ENCODE results near the gene KTN1. TPM values are rescaled to one million over a fixed set of nuclear protein-coding genes. Genes with fewer than 3 reads are reported as not detected.
A peak's percentile ranks its signal among the peaks of the same experiment; 100 is the strongest.

KTN1 gene
- total RNA-seq, 1 experiment from 2014 or later, result 180 TPM

GRCh38 chr14:55706365-55706684 is 126.3 kb downstream of the KTN1 start:
- intact Hi-C loops (cut with micrococcal nuclease), result loop anchor here (10.0 kb wide), 1 partner anchor 538 kb away; no protein-coding TSS in a partner anchor
- no TSS peak for BruUV-seq (replicated peaks)
- no peak for DNase-seq (ENCODE audit: unreplicated experiment)
- Mint-ChIP-seq H3K36me3 (ENCODE audit: insufficient read depth, unreplicated experiment) (no peaks in the 10 kb centered on the region), H3K27ac (ENCODE audit: low read depth, unreplicated experiment) (no peak overlapping the region), H3K9me3 (ENCODE audit: unreplicated experiment) (no peaks in the 10 kb centered on the region), H3K4me1 (ENCODE audit: insufficient read depth, unreplicated experiment) (peaks cover 25% of the 10 kb centered on the region), H3K27me3 (ENCODE audit: insufficient read depth, unreplicated experiment) (no peaks in the 10 kb centered on the region), H3K4me3 (ENCODE audit: unreplicated experiment) (no peak overlapping the region)
- no peak for TF ChIP-seq CTCF (IDR thresholded peaks at IDR 0.05; ENCODE audit: unreplicated experiment)
- POLR2A ChIA-PET, result interaction anchor here (0.6 to 1.4 kb wide), 10 partner anchors 74 to 778 kb away, joined by 3 to 4 read pairs (median 3); partner anchors contain the start of gene PELI2
- CTCF ChIA-PET, result interaction anchor here (0.6 to 5.2 kb wide), 19 partner anchors 9 to 781 kb away, joined by 3 to 38 read pairs (median 4); no protein-coding TSS in a partner anchor

- DNase-seq (ENCODE audit: unreplicated experiment), result no peak
- intact Hi-C loops (cut with micrococcal nuclease), result loop anchor here (1.0 to 10.0 kb wide), 4 partner anchors 538 to 767 kb away; no protein-coding TSS in a partner anchor
- H3K4me1 Mint-ChIP-seq (ENCODE audit: insufficient read depth, unreplicated experiment), result peaks cover 25% of the 10 kb centered on the region
- BruUV-seq (replicated peaks), result no TSS peak
- no peak overlapping the region for H3K27ac Mint-ChIP-seq (ENCODE audit: low read depth, unreplicated experiment)
- ChIA-PET POLR2A (interaction anchor here (0.7 to 1.0 kb wide), 5 partner anchors 74 to 767 kb away, joined by 3 read pairs; no protein-coding TSS in a partner anchor), CTCF (interaction anchor here (0.6 to 5.2 kb wide), 15 partner anchors 9 to 777 kb away, joined by 3 to 38 read pairs (median 4); no protein-coding TSS in a partner anchor)
- H3K4me3 Mint-ChIP-seq (ENCODE audit: unreplicated experiment), result no peak overlapping the region
- no peak for TF ChIP-seq CTCF (IDR thresholded peaks at IDR 0.05; ENCODE audit: unreplicated experiment)
- no peaks in the 10 kb centered on the region for H3K27me3 Mint-ChIP-seq (ENCODE audit: insufficient read depth, unreplicated experiment)
- no peaks in the 10 kb centered on the region for H3K9me3 Mint-ChIP-seq (ENCODE audit: unreplicated experiment)
- no peaks in the 10 kb centered on the region for H3K36me3 Mint-ChIP-seq (ENCODE audit: insufficient read depth, unreplicated experiment)
Observed at GRCh38 chr14:55706893-55707292, 126.9 kb downstream of the KTN1 start.

- TF ChIP-seq CTCF (IDR thresholded peaks at IDR 0.05; ENCODE audit: unreplicated experiment), result peak; percentile 58
- H3K9me3 Mint-ChIP-seq (ENCODE audit: unreplicated experiment), result no peaks in the 10 kb centered on the region
- H3K4me3 Mint-ChIP-seq (ENCODE audit: unreplicated experiment), result no peak overlapping the region
- ChIA-PET POLR2A (interaction anchor here (0.8 to 1.0 kb wide), 2 partner anchors 181 to 767 kb away, joined by 3 read pairs; no protein-coding TSS in a partner anchor), CTCF (interaction anchor here (0.6 to 5.2 kb wide), 9 partner anchors 25 to 777 kb away, joined by 3 to 38 read pairs (median 4); no protein-coding TSS in a partner anchor)
- intact Hi-C loops (cut with micrococcal nuclease), result loop anchor here (1.0 to 10.0 kb wide), 4 partner anchors 537 to 767 kb away; no protein-coding TSS in a partner anchor
- no peaks in the 10 kb centered on the region for H3K36me3 Mint-ChIP-seq (ENCODE audit: insufficient read depth, unreplicated experiment)
- BruUV-seq (replicated peaks), result no TSS peak
- H3K27ac Mint-ChIP-seq (ENCODE audit: low read depth, unreplicated experiment), result no peak overlapping the region
- peaks cover 25% of the 10 kb centered on the region for H3K4me1 Mint-ChIP-seq (ENCODE audit: insufficient read depth, unreplicated experiment)
- no peaks in the 10 kb centered on the region for H3K27me3 Mint-ChIP-seq (ENCODE audit: insufficient read depth, unreplicated experiment)
- DNase-seq (ENCODE audit: unreplicated experiment), result peak; percentile 50
Observed at GRCh38 chr14:55707365-55707804, 127.4 kb downstream of the KTN1 start.

GRCh38 chr14:55710506-55711041 is 130.6 kb downstream of the KTN1 start:
- no peak overlapping the region for H3K4me3 Mint-ChIP-seq (ENCODE audit: unreplicated experiment)
- ChIA-PET POLR2A (interaction anchor here (0.6 kb wide), 1 partner anchor 293 kb away, joined by 3 read pairs; no protein-coding TSS in a partner anchor), CTCF (interaction anchor here (1.0 to 1.6 kb wide), 3 partner anchors 65 to 764 kb away, joined by 3 to 5 read pairs (median 4); no protein-coding TSS in a partner anchor)
- TF ChIP-seq CTCF (IDR thresholded peaks at IDR 0.05; ENCODE audit: unreplicated experiment), result no peak
- no peak overlapping the region for H3K27ac Mint-ChIP-seq (ENCODE audit: low read depth, unreplicated experiment)
- DNase-seq (ENCODE audit: unreplicated experiment), result no peak
- H3K27me3 Mint-ChIP-seq (ENCODE audit: insufficient read depth, unreplicated experiment), result no peaks in the 10 kb centered on the region
- peaks cover 21% of the 10 kb centered on the region for H3K4me1 Mint-ChIP-seq (ENCODE audit: insufficient read depth, unreplicated experiment)
- BruUV-seq (replicated peaks), result no TSS peak
- H3K36me3 Mint-ChIP-seq (ENCODE audit: insufficient read depth, unreplicated experiment), result no peaks in the 10 kb centered on the region
- no peaks in the 10 kb centered on the region for H3K9me3 Mint-ChIP-seq (ENCODE audit: unreplicated experiment)
- intact Hi-C loops (cut with micrococcal nuclease), result no loop called here

Data from MCF 10A (cell line).